T47D (cell line): ENCODE data around the gene MAGEA9.
"Not testable (repeated sequence)": the region's sequence is repeated elsewhere in the genome, so short reads cannot be mapped to it uniquely, and the experiment has no call there.

Experiments
- DNase-seq, 2 experiments: peaks; one replicate each; pipeline versions ENCODE4 v3.0.0 to v3.0.0-alpha.2; 2011 to 2012; ENCODE audit warnings: low read depth in 1 of 2, low spot score in 1 of 2
- JUND ChIP-seq: IDR thresholded peaks from 2 replicates; pipeline ENCODE4 v1.6.1; 2012; ENCODE audit warnings: low read depth
- in situ Hi-C: cut with HindIII; loops from 2 replicates; pipeline ENCODE4 v1.10.0; 2016; ENCODE audit warnings: low sequenced_read_pairs, low pct_unique_long_range_greater_than_20kb

The MAGEA9 gene

GRCh38 chrX:149799095-149799714 lies 17.5 kb downstream of the MAGEA9 start:
- TF ChIP-seq JUND, result no peak
- in situ Hi-C loops, result no loop called here
- no peak for DNase-seq

GRCh38 chrX:149799938-149800337 lies 18.2 kb downstream of the MAGEA9 start:
- no peak for TF ChIP-seq JUND
- no peak for DNase-seq
- in situ Hi-C loops, result no loop called here

GRCh38 chrX:149803458-149804062 lies 21.8 kb downstream of the MAGEA9 start:
- no peak for DNase-seq
- in situ Hi-C loops, result no loop called here
- TF ChIP-seq JUND, result no peak

- no peak for TF ChIP-seq JUND
- in situ Hi-C loops, result no loop called here
- no peak for DNase-seq
Observed at GRCh38 chrX:149804102-149804501, 22.4 kb downstream of the MAGEA9 start.

- DNase-seq, result no peak
- no peak for TF ChIP-seq JUND
- in situ Hi-C loops, result no loop called here
Observed at GRCh38 chrX:149807747-149808458, 26.2 kb downstream of the MAGEA9 start.

- no peak for DNase-seq
- in situ Hi-C loops, result no loop called here
- no peak for TF ChIP-seq JUND
Observed at GRCh38 chrX:149818652-149819051, 36.9 kb downstream of the MAGEA9 start.

- no peak for TF ChIP-seq JUND
- in situ Hi-C loops, result no loop called here
- DNase-seq, result no peak
Observed at GRCh38 chrX:149819371-149819770, 37.6 kb downstream of the MAGEA9 start.

- in situ Hi-C loops, result no loop called here
- no peak for TF ChIP-seq JUND
- no peak for DNase-seq
Observed at GRCh38 chrX:149825424-149825823, 43.7 kb downstream of the MAGEA9 start.

- no peak for TF ChIP-seq JUND
- in situ Hi-C loops, result no loop called here
- no peak for DNase-seq
Observed at GRCh38 chrX:149827254-149827653, 45.5 kb downstream of the MAGEA9 start.

- in situ Hi-C loops, result no loop called here
- no peak for TF ChIP-seq JUND
- DNase-seq, result no peak
Observed at GRCh38 chrX:149829751-149830191, 48.0 kb downstream of the MAGEA9 start.

- TF ChIP-seq JUND, result no peak
- in situ Hi-C loops, result no loop called here
- DNase-seq, result no peak
Observed at GRCh38 chrX:149830192-149830873, 48.6 kb downstream of the MAGEA9 start.

GRCh38 chrX:149831473-149831872 lies 49.7 kb downstream of the MAGEA9 start:
- in situ Hi-C loops, result no loop called here
- DNase-seq, result no peak
- no peak for TF ChIP-seq JUND

GRCh38 chrX:149836728-149837127 lies 55.0 kb downstream of the MAGEA9 start:
- DNase-seq, in situ Hi-C loops: not testable (repeated sequence)
